HG03175 (cell line): ENCODE results near the gene KLK3.

Experiments
- ATAC-seq: cut with Tn5 transposase; IDR thresholded peaks from one replicate; pipeline ENCODE4 v1.9.1; 2021; ENCODE audit warnings: mild to moderate bottlenecking, moderate library complexity; ENCODE audit not compliant: unreplicated experiment

KLK3 gene

GRCh38 chr19:50896591-50897190 is 42.0 kb downstream of the KLK3 start:
- peak; percentile 83 for ATAC-seq

GRCh38 chr19:50897191-50897607 is 42.5 kb downstream of the KLK3 start:
- ATAC-seq = peak; percentile 41

GRCh38 chr19:50897612-50898011 is 42.9 kb downstream of the KLK3 start:
- ATAC-seq = no peak

GRCh38 chr19:50898018-50898417 is 43.3 kb downstream of the KLK3 start:
- no peak for ATAC-seq

GRCh38 chr19:50899569-50899968 is 44.9 kb downstream of the KLK3 start:
- no peak for ATAC-seq

GRCh38 chr19:50902640-50903039 is 47.9 kb downstream of the KLK3 start:
- no peak for ATAC-seq

GRCh38 chr19:50906217-50906616 is 51.5 kb downstream of the KLK3 start:
- ATAC-seq = no peak

DNA sequence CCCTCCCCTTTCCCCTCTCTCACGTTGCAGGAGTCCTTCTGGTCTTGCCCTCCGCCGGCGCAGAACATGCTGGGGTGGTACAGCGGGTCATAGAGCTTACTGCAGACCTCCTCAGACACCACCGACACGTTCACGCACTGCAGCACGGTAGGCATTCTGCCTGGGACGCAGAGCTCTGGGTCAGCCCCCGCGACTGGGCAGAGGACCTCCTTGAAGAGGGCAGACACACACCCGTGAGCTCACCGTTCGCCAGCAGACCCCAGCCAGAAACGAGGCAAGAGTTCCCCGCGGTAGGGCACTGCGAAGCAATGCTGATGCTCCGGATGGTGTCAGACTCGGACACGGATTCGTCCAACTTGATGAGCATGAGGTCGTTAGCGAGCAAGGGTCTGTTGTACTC is 53.6 kb downstream of the KLK3 start:
- ATAC-seq = no peak

GRCh38 chr19:50909240-50910070 is 54.7 kb downstream of the KLK3 start:
- ATAC-seq = peak; percentile 38
